ENCODE measurements around the gene TSPY9. TPM values are rescaled to one million over a fixed set of nuclear protein-coding genes. Genes with fewer than 3 reads are reported as not detected.
"Not testable (repeated sequence)": the region's sequence is repeated elsewhere in the genome, so short reads cannot be mapped to it uniquely, and the experiment has no call there.

TSPY9 gene, protein sequence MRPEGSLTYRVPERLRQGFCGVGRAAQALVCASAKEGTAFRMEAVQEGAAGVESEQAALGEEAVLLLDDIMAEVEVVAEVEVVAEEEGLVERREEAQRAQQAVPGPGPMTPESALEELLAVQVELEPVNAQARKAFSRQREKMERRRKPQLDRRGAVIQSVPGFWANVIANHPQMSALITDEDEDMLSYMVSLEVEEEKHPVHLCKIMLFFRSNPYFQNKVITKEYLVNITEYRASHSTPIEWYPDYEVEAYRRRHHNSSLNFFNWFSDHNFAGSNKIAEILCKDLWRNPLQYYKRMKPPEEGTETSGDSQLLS
- not detected for total RNA-seq
- polyA plus RNA-seq, result not detected
- long read RNA-seq, donor 1, result 0 reads
- long read RNA-seq, donor 2, result 0 reads

DNA sequence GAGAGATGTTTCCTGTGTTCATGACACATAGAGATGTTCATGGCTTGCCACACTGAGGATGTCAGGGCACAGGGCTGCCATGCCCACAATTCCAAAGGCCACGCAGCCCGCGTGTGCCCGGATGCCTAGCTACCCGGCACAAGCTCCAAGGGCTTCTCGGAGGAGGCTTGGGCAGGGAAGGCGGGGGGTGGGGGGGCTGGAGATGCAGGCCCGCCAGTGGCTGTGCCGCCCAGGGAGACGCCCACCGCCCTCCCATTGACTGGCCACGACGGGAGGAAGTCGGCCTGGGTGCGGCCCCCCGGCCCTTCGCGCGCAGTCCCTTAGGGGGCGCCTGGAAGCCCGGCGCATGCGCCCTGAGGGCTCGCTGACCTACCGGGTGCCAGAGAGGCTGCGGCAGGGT lies at the start of gene TSPY9:
TSPY9 (plus strand) TSS at position 301 of the 400 bp plus-strand sequence; CDS start at position 347, 46 bp downstream.
- H3K27ac ChIP-seq; H3K36me3 ChIP-seq; H3K4me1 ChIP-seq; DNase-seq; H3K4me3 ChIP-seq; H3K27me3 ChIP-seq (replicated peaks in 1 of 7); H3K9me3 ChIP-seq; intact Hi-C loops (cut with DNase I; ENCODE audit: low total_unique reads): not testable (repeated sequence)
- WGBS, 5 donors, result no CpG with 5 or more reads among the region's 26 CpGs

DNA sequence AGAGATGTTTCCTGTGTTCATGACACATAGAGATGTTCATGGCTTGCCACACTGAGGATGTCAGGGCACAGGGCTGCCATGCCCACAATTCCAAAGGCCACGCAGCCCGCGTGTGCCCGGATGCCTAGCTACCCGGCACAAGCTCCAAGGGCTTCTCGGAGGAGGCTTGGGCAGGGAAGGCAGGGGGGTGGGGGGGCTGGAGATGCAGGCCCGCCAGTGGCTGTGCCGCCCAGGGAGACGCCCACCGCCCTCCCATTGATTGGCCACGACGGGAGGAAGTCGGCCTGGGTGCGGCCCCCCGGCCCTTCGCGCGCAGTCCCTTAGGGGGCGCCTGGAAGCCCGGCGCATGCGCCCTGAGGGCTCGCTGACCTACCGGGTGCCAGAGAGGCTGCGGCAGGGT lies 20.4 kb upstream of the TSPY9 start, which contains the start of gene TSPY1:
TSPY1 (plus strand) TSS at position 301 of the 400 bp plus-strand sequence; CDS start at position 347, 46 bp downstream.
- H3K9me3 ChIP-seq; intact Hi-C loops (cut with DNase I; ENCODE audit: low total_unique reads); H3K4me1 ChIP-seq; H3K27me3 ChIP-seq (replicated peaks in 1 of 7); H3K27ac ChIP-seq; H3K4me3 ChIP-seq; H3K36me3 ChIP-seq; DNase-seq: not testable (repeated sequence)
- 85 to 92% (median 88%) methylated on average over 5 to 12 of the region's 25 CpGs; no CpG with 5 or more reads in 2 of the 5 donors for WGBS, 5 donors

DNA sequence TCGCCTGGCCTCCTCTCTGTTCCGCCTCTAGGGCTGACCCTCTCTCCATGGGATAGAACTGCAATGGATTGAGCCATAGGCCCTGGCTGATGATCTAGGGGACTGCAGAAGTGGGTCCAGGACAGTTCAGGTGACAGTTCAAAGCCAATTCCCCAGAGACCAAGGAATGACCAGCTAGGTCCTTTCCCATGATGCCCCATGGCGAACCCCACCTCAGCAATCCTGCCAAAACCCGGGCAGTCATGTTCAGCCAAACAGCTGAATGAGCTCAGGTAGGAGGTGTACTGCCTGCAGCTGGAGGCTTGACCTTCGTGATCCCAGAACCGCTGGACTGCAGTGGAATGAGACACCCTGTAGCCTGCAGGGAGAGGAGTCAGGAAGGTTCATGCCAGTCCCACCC lies 17.3 kb downstream of the TSPY9 start:
- DNase-seq; intact Hi-C loops (cut with DNase I; ENCODE audit: low total_unique reads): not testable (repeated sequence)
- WGBS, 5 donors, result 67 to 78% (median 77%) methylated on average over 2 of the region's 6 CpGs; no CpG with 5 or more reads in 2 of the 5 donors

DNA sequence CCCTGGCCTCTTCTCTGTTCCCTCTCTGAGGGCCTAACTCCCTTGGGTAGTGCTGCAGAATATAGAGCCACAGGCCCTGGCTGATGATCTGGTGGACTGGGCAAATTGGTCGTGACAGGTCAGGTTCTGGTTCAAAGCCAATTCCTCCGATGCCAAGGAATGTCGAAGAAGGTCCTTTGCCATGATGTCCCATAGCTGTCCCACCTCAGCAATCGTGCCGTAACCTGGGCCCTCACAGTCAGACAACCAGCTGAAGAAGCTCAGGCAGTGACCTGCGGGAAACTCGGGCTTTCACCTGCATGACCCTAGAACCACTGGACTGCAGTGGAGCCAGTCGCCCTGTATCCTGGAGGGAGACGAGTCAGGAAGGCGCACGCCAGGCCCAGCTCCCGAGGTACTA lies 29.2 kb downstream of the TSPY9 start:
- H3K36me3 ChIP-seq; H3K9me3 ChIP-seq; DNase-seq; H3K27ac ChIP-seq; H3K27me3 ChIP-seq (replicated peaks in 1 of 7); H3K4me1 ChIP-seq; intact Hi-C loops (cut with DNase I; ENCODE audit: low total_unique reads); H3K4me3 ChIP-seq: not testable (repeated sequence)
- WGBS, 5 donors, result 83 to 89% methylated on average over 7 of the region's 12 CpGs; no CpG with 5 or more reads in 3 of the 5 donors

More for the DNA sequence above, 17.3 kb downstream of the TSPY9 start:
- H3K4me3 ChIP-seq; H3K36me3 ChIP-seq; H3K27ac ChIP-seq; H3K4me1 ChIP-seq; H3K9me3 ChIP-seq; H3K27me3 ChIP-seq (replicated peaks in 1 of 7): not testable (repeated sequence)

DNA sequence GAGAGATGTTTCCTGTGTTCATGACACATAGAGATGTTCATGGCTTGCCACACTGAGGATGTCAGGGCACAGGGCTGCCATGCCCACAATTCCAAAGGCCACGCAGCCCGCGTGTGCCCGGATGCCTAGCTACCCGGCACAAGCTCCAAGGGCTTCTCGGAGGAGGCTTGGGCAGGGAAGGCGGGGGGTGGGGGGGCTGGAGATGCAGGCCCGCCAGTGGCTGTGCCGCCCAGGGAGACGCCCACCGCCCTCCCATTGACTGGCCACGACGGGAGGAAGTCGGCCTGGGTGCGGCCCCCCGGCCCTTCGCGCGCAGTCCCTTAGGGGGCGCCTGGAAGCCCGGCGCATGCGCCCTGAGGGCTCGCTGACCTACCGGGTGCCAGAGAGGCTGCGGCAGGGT lies 40.5 kb downstream of the TSPY9 start, which contains the start of gene TSPY10:
TSPY10 (plus strand) TSS at position 301 of the 400 bp plus-strand sequence; CDS start at position 347, 46 bp downstream.
- intact Hi-C loops (cut with DNase I; ENCODE audit: low total_unique reads); H3K9me3 ChIP-seq; H3K27ac ChIP-seq; H3K36me3 ChIP-seq; DNase-seq; H3K4me3 ChIP-seq; H3K4me1 ChIP-seq; H3K27me3 ChIP-seq (replicated peaks in 1 of 7): not testable (repeated sequence)
- no CpG with 5 or more reads among the region's 26 CpGs for WGBS, 5 donors

Other genes with a start within 250 kb of the TSPY9 start
- gene TSPY4, start 149.8 kb upstream of the TSPY9 start, total RNA-seq, result not detected
- not detected for gene TSPY4, start 149.8 kb upstream of the TSPY9 start, polyA plus RNA-seq
- not detected for gene TSPY8, start 129.5 kb upstream of the TSPY9 start, total RNA-seq
- not detected for gene TSPY8, start 129.5 kb upstream of the TSPY9 start, polyA plus RNA-seq
- gene TSPY3, start 88.8 kb upstream of the TSPY9 start, total RNA-seq, result not detected
- gene TSPY3, start 88.8 kb upstream of the TSPY9 start, polyA plus RNA-seq, result not detected
- not detected for gene TSPY1, start 20.3 kb upstream of the TSPY9 start, total RNA-seq
- not detected for gene TSPY1, start 20.3 kb upstream of the TSPY9 start, polyA plus RNA-seq
- gene TSPY10, start 40.6 kb downstream of the TSPY9 start, total RNA-seq, result not detected
- not detected for gene TSPY10, start 40.6 kb downstream of the TSPY9 start, polyA plus RNA-seq

All from spleen (tissue), 13 donors.